Fibroblast of skin of back (primary cell): ENCODE results near the gene ZSCAN30. TPM values are rescaled to one million over a fixed set of nuclear protein-coding genes. Genes with fewer than 3 reads are reported as not detected.

ENCODE experiments used
- DNase-seq: peaks from one replicate; pipeline ENCODE4 v3.0.0-alpha.2; 2013
- polyA plus RNA-seq, 2 experiments: library from polyadenylated mRNA; unstranded; fragments of 120-200 nt; gene quantifications; one replicate each; pipeline ENCODE4 v1.2.1, GENCODE V29; 2013; ENCODE audit not compliant: insufficient read length in 2 of 2

Gene ZSCAN30
- 9.6 TPM for polyA plus RNA-seq (2013, experiment 1 of 2; ENCODE audit: insufficient read length)
- polyA plus RNA-seq (2013, experiment 2 of 2; ENCODE audit: insufficient read length) = 13.2 TPM

- peak; percentile 94 for DNase-seq
Measured at GRCh38 chr18:35290094-35290735, at the start of gene ZSCAN30. ZSCAN30 (minus strand) TSS chr18:35290229; CDS start chr18:35264352, 25,877 bp downstream.

GRCh38 chr18:35337286-35337685, 47.3 kb upstream of the ZSCAN30 start:
- no peak for DNase-seq

- DNase-seq = no peak
Measured at GRCh38 chr18:35335866-35336265, 45.8 kb upstream of the ZSCAN30 start.

GRCh38 chr18:35334821-35335220, 44.8 kb upstream of the ZSCAN30 start:
- DNase-seq = peak; percentile 70

GRCh38 chr18:35334212-35334611, 44.2 kb upstream of the ZSCAN30 start:
- no peak for DNase-seq

GRCh38 chr18:35331367-35332087, 41.5 kb upstream of the ZSCAN30 start:
- no peak for DNase-seq

GRCh38 chr18:35328868-35329267, 38.8 kb upstream of the ZSCAN30 start:
- DNase-seq = no peak

- DNase-seq = no peak
Measured at GRCh38 chr18:35326695-35327387, 36.8 kb upstream of the ZSCAN30 start.

- peak; percentile 89 for DNase-seq
Measured at GRCh38 chr18:35324926-35325655, 35.1 kb upstream of the ZSCAN30 start.

- DNase-seq = peak; percentile 61
Measured at GRCh38 chr18:35322486-35323458, 32.7 kb upstream of the ZSCAN30 start.

- peak; percentile 43 for DNase-seq
Measured at GRCh38 chr18:35311496-35311895, 21.5 kb upstream of the ZSCAN30 start.

GRCh38 chr18:35306588-35307250, 16.7 kb upstream of the ZSCAN30 start:
- DNase-seq = no peak

- no peak for DNase-seq
Measured at GRCh38 chr18:35303610-35304009, 13.6 kb upstream of the ZSCAN30 start.

GRCh38 chr18:35296060-35296459, 6.0 kb upstream of the ZSCAN30 start:
- no peak for DNase-seq

- no peak for DNase-seq
Measured at GRCh38 chr18:35291166-35291565, 1.1 kb upstream of the ZSCAN30 start.

- DNase-seq = peak; percentile 10
Measured at GRCh38 chr18:35289727-35290093, 319 bp downstream of the ZSCAN30 start.

GRCh38 chr18:35289293-35289692, 736 bp downstream of the ZSCAN30 start:
- DNase-seq = peak; percentile 49

- DNase-seq = no peak
Measured at GRCh38 chr18:35284841-35285240, 5.2 kb downstream of the ZSCAN30 start.

- DNase-seq = no peak
Measured at GRCh38 chr18:35283923-35284794, 5.9 kb downstream of the ZSCAN30 start.

- DNase-seq = peak; percentile 92
Measured at GRCh38 chr18:35282353-35282752, 7.7 kb downstream of the ZSCAN30 start.
